HG02943 (cell line): ENCODE measurements around the gene ZNF417.
"Not testable (repeated sequence)": the region's sequence is repeated elsewhere in the genome, so short reads cannot be mapped to it uniquely, and the experiment has no call there.

Source experiments
- ATAC-seq: cut with Tn5 transposase; IDR thresholded peaks from one replicate; pipeline ENCODE4 v1.9.1; 2021; ENCODE audit warnings: mild to moderate bottlenecking, low read depth, moderate library complexity; ENCODE audit not compliant: unreplicated experiment

ZNF417 gene

GRCh38 chr19:57888107-57888559 lies 28.3 kb downstream of the ZNF417 start:
- ATAC-seq: no peak

- no peak for ATAC-seq
These were observed 29.0 kb downstream of the ZNF417 start for GRCh38 chr19:57887195-57887941.

GRCh38 chr19:57886046-57886445 lies 30.3 kb downstream of the ZNF417 start:
- ATAC-seq: no peak

GRCh38 chr19:57873883-57874799 lies 42.3 kb downstream of the ZNF417 start:
- not testable (repeated sequence) for ATAC-seq

GRCh38 chr19:57872450-57872849 lies 43.9 kb downstream of the ZNF417 start:
- no peak for ATAC-seq

GRCh38 chr19:57870225-57870624 lies 46.2 kb downstream of the ZNF417 start:
- ATAC-seq: no peak

- ATAC-seq: not testable (repeated sequence)
These were observed 46.7 kb downstream of the ZNF417 start for GRCh38 chr19:57869655-57870054.

- ATAC-seq: no peak
These were observed 48.4 kb downstream of the ZNF417 start for GRCh38 chr19:57867868-57868492.
